ENCODE measurements around the gene DIRAS1. TPM values are rescaled to one million over a fixed set of nuclear protein-coding genes. Genes with fewer than 3 reads are reported as not detected.

DIRAS1 gene
- total and polyA plus RNA-seq, 4 donors = 0.13 to 3.5 (median 1.7) TPM; not detected in 1

GRCh38 chr19:2724148-2724557 is 3.0 kb upstream of the DIRAS1 start:
- Histone ChIP-seq H3K9me3 (ENCODE audit: control insufficient read depth, low read length) (no peaks in the 10 kb centered on the region), H3K4me1 (ENCODE audit: control insufficient read depth in 1 of 2, insufficient read depth in 2 of 2, low read length in 2 of 2) (no peaks in the 10 kb centered on the region), H3K4me3 (ENCODE audit: low read length in 2 of 2) (no peak overlapping the region), H3K27ac (ENCODE audit: low read depth in 1 of 2, low read length in 2 of 2) (no peak overlapping the region), H3K36me3 (ENCODE audit: control insufficient read depth in 1 of 2, insufficient read depth in 2 of 2, low read length in 1 of 2) (no peaks in the 10 kb centered on the region), H3K27me3 (ENCODE audit: control insufficient read depth in 1 of 2, insufficient read depth in 2 of 2, low read length in 1 of 2) (no peaks in the 10 kb centered on the region)
- 77 to 82% methylated on average over 7 of the region's 7 CpGs for WGBS, 2 donors
- ATAC-seq (ENCODE audit: low FRiP score) (no peak), DNase-seq (no peak)
- intact Hi-C loops (cut with DNase I) = no loop called here

DNA sequence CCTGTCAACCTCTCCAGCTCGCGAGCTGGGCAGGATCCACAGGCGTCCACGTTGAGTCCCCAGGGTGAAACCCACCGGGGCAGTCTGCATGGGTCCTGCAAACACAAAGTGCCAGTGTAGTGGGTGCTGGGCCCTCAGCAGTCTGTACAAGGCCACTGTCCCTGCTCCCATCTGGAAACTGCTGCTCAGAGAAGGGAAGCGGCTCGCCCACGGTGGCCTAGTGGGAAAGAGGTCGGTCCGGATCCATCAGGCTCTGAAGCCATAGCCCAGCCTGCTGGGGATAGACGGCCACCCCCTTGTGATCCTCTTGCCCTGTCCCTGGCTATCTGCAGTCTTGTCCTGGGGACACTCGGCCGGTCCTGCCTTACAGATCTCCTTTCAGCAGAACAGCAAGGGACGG is 2.6 kb upstream of the DIRAS1 start:
- no peaks in the 10 kb centered on the region for H3K36me3 ChIP-seq (ENCODE audit: control insufficient read depth in 1 of 2, insufficient read depth in 2 of 2, low read length in 1 of 2)
- no peaks in the 10 kb centered on the region for H3K27me3 ChIP-seq (ENCODE audit: control insufficient read depth in 1 of 2, insufficient read depth in 2 of 2, low read length in 1 of 2)
- no peak for DNase-seq
- WGBS, 2 donors = 74 to 77% methylated on average over 14 of the region's 14 CpGs
- H3K27ac ChIP-seq (ENCODE audit: low read depth in 1 of 2, low read length in 2 of 2) = no peak overlapping the region
- intact Hi-C loops (cut with DNase I) = no loop called here
- ATAC-seq (ENCODE audit: low FRiP score) = no peak
- H3K4me1 ChIP-seq (ENCODE audit: control insufficient read depth in 1 of 2, insufficient read depth in 2 of 2, low read length in 2 of 2) = no peaks in the 10 kb centered on the region
- no peak overlapping the region for H3K4me3 ChIP-seq (ENCODE audit: low read length in 2 of 2)
- H3K9me3 ChIP-seq (ENCODE audit: control insufficient read depth, low read length) = no peaks in the 10 kb centered on the region

DNA sequence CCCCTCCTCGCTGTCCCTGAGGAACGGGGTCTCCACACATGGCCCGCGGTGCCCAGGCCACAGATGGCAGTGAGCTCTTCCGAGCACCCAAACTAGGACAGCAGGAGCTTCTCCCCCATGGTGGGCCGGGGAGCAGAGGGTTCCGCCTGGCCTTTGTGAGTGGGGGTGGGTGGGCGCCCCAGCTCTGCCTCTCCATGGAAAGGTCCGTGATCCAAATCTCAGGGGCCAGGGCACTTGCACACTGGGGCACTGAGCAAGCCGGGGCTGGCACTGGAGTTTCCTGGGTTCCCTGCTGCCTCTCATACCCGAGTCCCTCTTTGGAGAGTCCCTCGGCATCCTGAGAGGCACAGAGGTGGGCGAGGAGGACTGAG is 2.2 kb upstream of the DIRAS1 start:
- Histone ChIP-seq H3K4me1 (ENCODE audit: control insufficient read depth in 1 of 2, insufficient read depth in 2 of 2, low read length in 2 of 2) (no peaks in the 10 kb centered on the region), H3K4me3 (ENCODE audit: low read length in 2 of 2) (no peak overlapping the region), H3K9me3 (ENCODE audit: control insufficient read depth, low read length) (no peaks in the 10 kb centered on the region), H3K27me3 (ENCODE audit: control insufficient read depth in 1 of 2, insufficient read depth in 2 of 2, low read length in 1 of 2) (no peaks in the 10 kb centered on the region), H3K36me3 (ENCODE audit: control insufficient read depth in 1 of 2, insufficient read depth in 2 of 2, low read length in 1 of 2) (no peaks in the 10 kb centered on the region), H3K27ac (ENCODE audit: low read depth in 1 of 2, low read length in 2 of 2) (no peak overlapping the region)
- DNase-seq = no peak
- intact Hi-C loops (cut with DNase I) = no loop called here
- WGBS, 2 donors = 35 to 38% methylated on average over 13 of the region's 13 CpGs
- no peak for ATAC-seq (ENCODE audit: low FRiP score)

- ATAC-seq (ENCODE audit: low FRiP score) (peak; percentile 86), DNase-seq (peak; percentile 90 to 94)
- Histone ChIP-seq H3K27ac (ENCODE audit: low read depth in 1 of 2, low read length in 2 of 2) (no peak overlapping the region), H3K4me3 (ENCODE audit: low read length in 2 of 2) (no peak overlapping the region), H3K36me3 (ENCODE audit: control insufficient read depth in 1 of 2, insufficient read depth in 2 of 2, low read length in 1 of 2) (no peaks in the 10 kb centered on the region), H3K27me3 (ENCODE audit: control insufficient read depth in 1 of 2, insufficient read depth in 2 of 2, low read length in 1 of 2) (no peaks in the 10 kb centered on the region), H3K9me3 (ENCODE audit: control insufficient read depth, low read length) (no peaks in the 10 kb centered on the region), H3K4me1 (ENCODE audit: control insufficient read depth in 1 of 2, insufficient read depth in 2 of 2, low read length in 2 of 2) (no peaks in the 10 kb centered on the region)
- intact Hi-C loops (cut with DNase I) = no loop called here
- WGBS, 2 donors = 21 to 23% methylated on average over 28 of the region's 28 CpGs
These were observed 1.6 kb upstream of the DIRAS1 start for GRCh38 chr19:2722541-2723344.

DNA sequence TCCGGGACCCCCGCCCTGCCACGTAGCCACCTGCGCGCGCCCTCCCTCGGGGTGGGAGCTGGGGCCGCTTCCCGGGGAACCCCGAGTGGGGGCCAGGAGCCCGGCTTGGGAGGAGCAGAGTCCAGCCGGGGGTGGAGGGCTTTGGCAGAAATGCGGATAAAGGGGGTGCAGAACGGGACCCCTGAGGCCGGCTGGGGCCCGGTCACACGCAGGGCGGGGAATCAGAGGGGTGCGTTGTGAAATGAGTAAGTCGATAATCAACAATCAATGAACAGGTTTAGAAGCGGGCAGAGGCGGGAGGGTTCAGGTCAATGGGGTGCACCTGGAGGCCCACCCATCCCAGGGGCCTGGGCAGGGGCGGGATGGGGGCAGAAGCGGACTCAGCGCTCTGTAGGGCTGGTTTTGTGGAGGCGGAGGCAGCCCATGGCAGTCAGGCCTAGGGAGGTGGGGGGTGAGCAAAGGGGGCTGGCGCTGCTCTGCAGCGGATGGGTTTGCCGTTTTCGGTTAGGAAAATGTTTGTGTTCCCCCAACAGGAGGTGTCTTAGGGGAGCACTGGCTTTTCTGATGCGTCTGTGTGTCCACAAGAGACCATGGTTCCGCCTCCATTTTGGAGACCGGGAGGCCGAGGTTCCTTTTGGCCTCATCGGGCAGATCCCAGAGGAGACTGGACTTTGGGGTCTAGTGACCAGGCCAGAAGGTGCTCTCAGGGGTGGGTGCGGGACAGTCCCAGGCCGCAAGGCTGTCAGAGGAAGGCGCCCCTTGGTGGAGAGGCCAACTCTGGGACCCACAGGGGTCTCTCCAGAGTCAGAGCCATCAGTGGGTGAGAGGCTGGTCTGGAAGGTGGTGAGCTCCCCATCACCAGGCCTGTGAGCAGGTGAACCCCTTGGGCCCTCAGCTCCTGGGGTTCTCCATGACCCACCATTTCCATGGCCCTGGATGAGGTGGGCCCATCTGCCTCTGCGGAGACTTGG is 683 bp upstream of the DIRAS1 start:
- 39 to 40% methylated on average over 39 of the region's 39 CpGs for WGBS, 2 donors
- ATAC-seq (ENCODE audit: low FRiP score) (no peak), DNase-seq (no peak)
- no peaks in the 10 kb centered on the region for H3K36me3 ChIP-seq (ENCODE audit: control insufficient read depth in 1 of 2, insufficient read depth in 2 of 2, low read length in 1 of 2)
- H3K4me1 ChIP-seq (ENCODE audit: control insufficient read depth in 1 of 2, insufficient read depth in 2 of 2, low read length in 2 of 2) = no peaks in the 10 kb centered on the region
- no peak overlapping the region for H3K27ac ChIP-seq (ENCODE audit: low read depth in 1 of 2, low read length in 2 of 2)
- intact Hi-C loops (cut with DNase I) = no loop called here
- no peaks in the 10 kb centered on the region for H3K27me3 ChIP-seq (ENCODE audit: control insufficient read depth in 1 of 2, insufficient read depth in 2 of 2, low read length in 1 of 2)
- no peak overlapping the region for H3K4me3 ChIP-seq (ENCODE audit: low read length in 2 of 2)
- H3K9me3 ChIP-seq (ENCODE audit: control insufficient read depth, low read length) = no peaks in the 10 kb centered on the region

DNA sequence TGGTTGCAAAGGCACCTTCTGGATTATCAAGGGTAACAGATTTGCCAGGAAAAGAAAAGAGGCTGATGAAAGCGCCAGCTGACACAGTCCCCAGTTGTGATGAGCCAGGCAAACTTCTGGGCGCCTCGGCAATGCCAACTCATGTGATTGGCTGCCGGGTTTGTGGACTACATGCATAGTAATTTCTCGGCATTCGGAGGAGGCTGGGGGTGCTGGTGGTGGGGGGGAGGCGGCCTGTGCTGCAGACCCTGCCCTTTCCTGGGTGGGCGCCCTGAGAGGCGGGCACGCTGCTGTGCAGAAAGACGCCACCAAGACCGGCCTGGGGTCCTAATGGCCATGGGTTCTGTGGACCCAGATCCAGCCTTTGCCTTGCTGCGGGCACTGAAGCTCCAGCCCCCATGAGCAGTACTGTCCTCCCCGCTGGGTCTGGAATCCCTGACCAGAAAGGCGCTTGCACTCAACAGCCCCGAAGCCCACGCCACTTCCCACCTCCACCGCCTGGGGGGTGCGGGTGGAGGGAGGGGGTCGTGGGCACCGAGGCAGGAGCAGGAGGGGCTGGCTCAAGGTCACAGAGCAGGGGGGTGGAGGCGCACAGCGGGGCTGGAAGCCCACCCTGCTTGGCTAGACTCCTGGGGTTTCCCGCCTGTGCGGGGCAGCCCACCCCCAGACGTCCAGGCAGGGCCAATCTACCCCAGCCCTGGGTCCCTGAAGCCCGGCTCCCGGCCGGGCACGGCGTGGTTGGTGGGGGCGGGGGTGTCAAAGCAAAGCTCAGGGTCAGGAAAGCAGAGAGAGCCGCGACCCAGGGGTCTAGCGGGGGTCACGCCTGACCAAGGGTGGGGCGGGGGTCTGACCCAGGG is 1.0 kb downstream of the DIRAS1 start:
- peaks cover 0 to 3% of the 10 kb centered on the region in 2 donors for H3K27me3 ChIP-seq (ENCODE audit: control insufficient read depth in 1 of 2, insufficient read depth in 2 of 2, low read length in 1 of 2)

DNA sequence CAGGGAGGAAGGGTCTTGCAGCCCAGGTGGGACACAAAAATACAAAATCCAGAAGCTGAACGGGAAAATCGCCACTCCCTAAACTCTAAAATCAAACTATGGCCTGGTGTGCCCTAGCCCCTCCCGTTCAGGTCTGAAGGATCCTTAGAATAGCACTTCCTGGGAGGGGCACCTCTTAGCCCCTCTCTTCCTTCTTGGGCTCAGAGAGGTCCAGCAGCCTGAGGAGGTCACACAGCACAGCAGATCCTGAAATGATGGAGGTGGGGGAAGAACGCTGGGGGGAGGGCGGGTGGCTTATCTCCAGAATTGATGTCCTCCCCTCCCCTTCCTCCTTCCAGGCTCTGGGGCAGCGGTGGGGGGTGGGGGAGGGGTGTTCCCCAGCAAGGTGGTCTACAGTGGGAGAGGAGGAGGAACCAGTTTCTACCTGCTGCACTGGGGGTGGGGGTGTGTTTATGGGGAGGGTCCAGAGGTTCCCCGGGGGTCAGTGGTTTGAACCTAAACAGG is 1.9 kb downstream of the DIRAS1 start:
- WGBS, 2 donors = 66 to 76% methylated on average over 6 to 7 of the region's 7 CpGs
- Histone ChIP-seq H3K4me1 (ENCODE audit: control insufficient read depth in 1 of 2, insufficient read depth in 2 of 2, low read length in 2 of 2) (no peaks in the 10 kb centered on the region), H3K27me3 (ENCODE audit: control insufficient read depth in 1 of 2, insufficient read depth in 2 of 2, low read length in 1 of 2) (peaks cover 0 to 4% of the 10 kb centered on the region in 2 donors), H3K36me3 (ENCODE audit: control insufficient read depth in 1 of 2, insufficient read depth in 2 of 2, low read length in 1 of 2) (no peaks in the 10 kb centered on the region), H3K4me3 (ENCODE audit: low read length in 2 of 2) (no peak overlapping the region), H3K27ac (ENCODE audit: low read depth in 1 of 2, low read length in 2 of 2) (no peak overlapping the region), H3K9me3 (ENCODE audit: control insufficient read depth, low read length) (peaks cover 5% of the 10 kb centered on the region)
- ATAC-seq (ENCODE audit: low FRiP score) (no peak), DNase-seq (no peak)
- intact Hi-C loops (cut with DNase I) = no loop called here

More for the DNA sequence above, 1.0 kb downstream of the DIRAS1 start:
- H3K4me3 ChIP-seq (ENCODE audit: low read length in 2 of 2) = no peak overlapping the region
- intact Hi-C loops (cut with DNase I) = no loop called here
- WGBS, 2 donors = 7% methylated on average over 32 to 37 of the region's 37 CpGs
- H3K9me3 ChIP-seq (ENCODE audit: control insufficient read depth, low read length) = peaks cover 4% of the 10 kb centered on the region
- DNase-seq (no peak), ATAC-seq (ENCODE audit: low FRiP score) (no peak)
- H3K36me3 ChIP-seq (ENCODE audit: control insufficient read depth in 1 of 2, insufficient read depth in 2 of 2, low read length in 1 of 2) = no peaks in the 10 kb centered on the region
- no peaks in the 10 kb centered on the region for H3K4me1 ChIP-seq (ENCODE audit: control insufficient read depth in 1 of 2, insufficient read depth in 2 of 2, low read length in 2 of 2)
- H3K27ac ChIP-seq (ENCODE audit: low read depth in 1 of 2, low read length in 2 of 2) = no peak overlapping the region
